Endothelial cell of umbilical vein (primary cell): Measurements from ENCODE around the gene HTRA2. TPM values are rescaled to one million over a fixed set of nuclear protein-coding genes. Genes with fewer than 3 reads are reported as not detected.

Experiments
- BruUV-seq: library from RNA; stranded (reverse); fragments of 400-500 nt; replicated peaks from 2 replicates; lab custom pipeline; 2021; lab: Mats Ljungman, UMichigan
- CTCF ChIA-PET: fragments of 300-600, 350-600 bp; sonication (Branson Sonifier 250); formaldehyde crosslinking; loops from one replicate; lab custom pipeline; 2021; ENCODE audit warnings: antibody characterized with exemption, inconsistent platforms; lab: Charles Lee
- POLR2A ChIA-PET: fragments of 300-600, 350-600 bp; sonication (Branson Sonifier 250); formaldehyde crosslinking; loops from one replicate; lab custom pipeline; 2021; ENCODE audit warnings: antibody characterized with exemption, inconsistent platforms; lab: Charles Lee
- DNase-seq: peaks from one replicate; pipeline ENCODE4 v3.0.0-alpha.2; 2011; ENCODE audit warnings: low read depth, low spot score
- FAIRE-seq: peaks from 2 replicates; lab custom pipeline; 2011; peaks lifted over from hg19 to GRCh38; lab: Jason Lieb, UNC
- H2AFZ ChIP-seq: 2 replicates; pipeline ENCODE4 v1.6.0; 2012; ENCODE audit warnings: low read depth, low read length, control low read depth, inconsistent platforms
- H3K27ac ChIP-seq: 2 replicates; pipeline ENCODE4 v1.5.1; 2011; ENCODE audit warnings: low read depth, mild to moderate bottlenecking, control low read depth, low read length, moderate library complexity; ENCODE audit not compliant: insufficient read depth
- H3K27me3 ChIP-seq, 2 experiments: 2 replicates each; pipeline versions ENCODE4 v1.6.0 to v1.6.1; 2011; ENCODE audit warnings: low read length in 2 of 2, mixed read lengths in 1 of 2; ENCODE audit not compliant: control insufficient read depth in 2 of 2, insufficient read depth in 2 of 2
- H3K36me3 ChIP-seq, 2 experiments: 2 replicates in 1 of 2; 3 replicates in 1 of 2; pipeline ENCODE4 v1.5.1; 2011; ENCODE audit warnings: low read length in 2 of 2, mild to moderate bottlenecking in 1 of 2, moderate library complexity in 1 of 2; ENCODE audit not compliant: control insufficient read depth in 2 of 2, insufficient read depth in 2 of 2; ENCODE audit errors: extremely low read depth in 1 of 2
- H3K4me1 ChIP-seq: 3 replicates; pipeline ENCODE4 v1.5.1; 2011; ENCODE audit warnings: mild to moderate bottlenecking, low read length; ENCODE audit not compliant: control insufficient read depth, insufficient read depth; ENCODE audit errors: extremely low read depth
- H3K4me2 ChIP-seq: 2 replicates; pipeline ENCODE4 v1.6.1; 2011; ENCODE audit warnings: low read length, control low read depth, mixed read lengths; ENCODE audit not compliant: insufficient read depth
- H3K4me3 ChIP-seq, 3 experiments: fragments of 200-600 bp in 1 of 3; sonication (generic), shearing (Covaris generic) in 1 of 3; replicated peaks in 1 of 3; 2 replicates each; pipeline ENCODE4 v1.5.1; 2011 to 2016; ENCODE audit warnings: control low read depth in 3 of 3, low read length in 3 of 3, mild to moderate bottlenecking in 2 of 3, inconsistent platforms in 1 of 3, low read depth in 1 of 3, moderate library complexity in 1 of 3; ENCODE audit not compliant: insufficient read depth in 1 of 3
- H3K79me2 ChIP-seq: 2 replicates; pipeline ENCODE4 v1.6.0; 2012; ENCODE audit warnings: low read length, inconsistent platforms; ENCODE audit not compliant: control insufficient read depth, insufficient read depth
- H3K9ac ChIP-seq: replicated peaks from 2 replicates; pipeline ENCODE3; 2011; ENCODE audit warnings: low read length, control low read depth; ENCODE audit not compliant: insufficient read depth; ENCODE audit errors: extremely low read depth
- H3K9me1 ChIP-seq: replicated peaks from 3 replicates; pipeline ENCODE4 v1.6.0; 2011; ENCODE audit warnings: mild to moderate bottlenecking, low read length; ENCODE audit not compliant: control insufficient read depth, insufficient read depth; ENCODE audit errors: extremely low read depth
- H3K9me3 ChIP-seq: replicated peaks from 2 replicates; pipeline ENCODE4 v1.5.1; 2012; ENCODE audit warnings: low read length, inconsistent platforms; ENCODE audit not compliant: control insufficient read depth, insufficient read depth
- H4K20me1 ChIP-seq: replicated peaks from 2 replicates; pipeline ENCODE3; 2011; ENCODE audit warnings: mild to moderate bottlenecking, low read length; ENCODE audit not compliant: control insufficient read depth, insufficient read depth; ENCODE audit errors: extremely low read depth
- EZH2 ChIP-seq: IDR thresholded peaks from 2 replicates; pipeline ENCODE4 v1.6.1; 2012; ENCODE audit warnings: borderline replicate concordance, low read depth, mild to moderate bottlenecking, moderate library complexity, low read length, inconsistent platforms; ENCODE audit not compliant: severe bottlenecking
- FOS ChIP-seq: IDR thresholded peaks from 2 replicates; pipeline ENCODE4 v1.6.1; 2011; ENCODE audit warnings: mild to moderate bottlenecking, low read length, moderate library complexity, borderline replicate concordance; ENCODE audit not compliant: insufficient read depth
- GATA2 ChIP-seq: IDR thresholded peaks from 2 replicates; pipeline ENCODE4 v1.7.0; 2011; ENCODE audit warnings: low read depth, mild to moderate bottlenecking, moderate library complexity, mixed read lengths, low read length; ENCODE audit not compliant: insufficient read length, insufficient read depth
- JUN ChIP-seq: IDR thresholded peaks from 2 replicates; pipeline ENCODE4 v1.6.1; 2011; ENCODE audit warnings: borderline replicate concordance, low read depth; ENCODE audit not compliant: insufficient read length, insufficient read depth
- MYC ChIP-seq: IDR thresholded peaks from one replicate; pipeline ENCODE4 v1.6.1; 2011; ENCODE audit warnings: mild to moderate bottlenecking, low read depth, low read length
- POLR2A ChIP-seq: IDR thresholded peaks from 2 replicates; pipeline ENCODE4 v1.6.1; 2012; ENCODE audit warnings: low read depth, mild to moderate bottlenecking, control low read depth, low read length
- POLR2AphosphoS5 ChIP-seq: IDR thresholded peaks from 2 replicates; pipeline ENCODE4 v1.6.1; 2012; ENCODE audit warnings: low read depth, mild to moderate bottlenecking, control low read depth, low read length, moderate library complexity; ENCODE audit not compliant: insufficient read depth
- dilution Hi-C: fragments of 300-500 bp; cut with MboI; formaldehyde crosslinking; loops from one replicate; pipeline ENCODE4 v1.15.0; 2019; ENCODE audit warnings: low sequenced_read_pairs; ENCODE audit not compliant: extremely low pct_ligation_motif_present
- intact Hi-C: fragments of 100-400 bp; cut with micrococcal nuclease; formaldehyde crosslinking; loops from one replicate; pipeline ENCODE4 v1.10.0; 2022
- polyA plus RNA-seq, 4 experiments: library from polyadenylated mRNA; depleted of rRNA in 3 of 4; stranded (reverse) in 3 of 4; unstranded in 1 of 4; fragments of >200 nt; gene quantifications; 2 replicates each; pipeline versions ENCODE4 v1.2.1 to v1.2.3, GENCODE V29; 2011 to 2012; ENCODE audit warnings: missing spikeins in 1 of 4
- total RNA-seq: library from RNA; stranded (reverse); gene quantifications from 2 replicates; pipeline ENCODE4 v1.2.3, GENCODE V29; 2021
- TF ChIP-seq, protein P1 (sequence below): IDR thresholded peaks from 2 replicates; pipeline ENCODE4 v1.6.1; 2011; ENCODE audit not compliant: insufficient read depth, insufficient read length
- TF ChIP-seq, protein P2 (sequence below), 2 donors: IDR thresholded peaks; 1 replicate in 1 of 2; 2 replicates in 1 of 2; pipeline ENCODE4 v1.5.1; 2011; ENCODE audit warnings: low read length in 2 of 2, mild to moderate bottlenecking in 2 of 2, moderate library complexity in 2 of 2, control low read depth in 1 of 2, inconsistent platforms in 1 of 2, low read depth in 1 of 2; ENCODE audit not compliant: insufficient read depth in 1 of 2; ENCODE audit errors: extremely low read depth in 1 of 2

The HTRA2 gene
- total and polyA plus RNA-seq, 2 donors (not counting 3 experiments of a cell fraction or from before 2014, with no cell fraction given), result 34.3 to 54.1 TPM

DNA sequence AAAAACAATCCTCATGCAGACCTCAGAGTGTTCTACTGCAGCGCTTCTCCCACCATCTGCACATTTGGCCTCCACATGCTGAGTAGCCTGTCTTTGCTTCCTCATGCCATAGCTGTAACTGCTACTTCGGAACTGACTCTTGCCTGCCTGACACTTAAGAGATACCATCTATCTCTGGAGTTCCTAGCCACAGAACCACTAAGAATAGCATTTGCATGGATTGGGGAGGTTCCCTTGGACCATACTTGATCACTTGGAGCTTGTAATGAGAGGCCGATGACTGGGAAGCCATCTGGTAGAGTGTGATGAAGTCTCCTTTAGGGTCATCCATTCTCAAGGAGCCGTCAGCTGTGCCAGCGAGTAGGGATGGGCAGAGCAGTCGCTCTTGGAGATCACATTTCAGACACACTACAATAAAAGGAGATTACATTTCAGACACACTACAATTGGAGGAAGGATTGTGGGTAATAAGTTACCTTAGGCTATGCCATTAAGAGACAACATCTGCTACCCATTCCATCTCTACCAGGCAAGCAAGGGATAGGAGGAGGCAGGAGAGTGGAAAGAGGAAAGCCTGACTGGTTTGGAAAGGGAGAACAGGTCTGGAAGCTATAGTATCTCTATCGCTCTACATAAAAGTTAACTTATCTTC, 46.6 kb downstream of the HTRA2 start:
- Histone ChIP-seq H3K27ac (no peak overlapping the region), H4K20me1 (no peaks in the 10 kb centered on the region), H3K4me1 (peaks cover 7% of the 10 kb centered on the region), H3K9me1 (no peaks in the 10 kb centered on the region), H3K9me3 (no peaks in the 10 kb centered on the region), H3K27me3 (peaks cover 2 to 3% of the 10 kb centered on the region in 2 experiments), H3K4me2 (no peak overlapping the region), H3K79me2 (no peaks in the 10 kb centered on the region), H3K9ac (no peak overlapping the region), H3K4me3 (no peak overlapping the region), H3K36me3 (no peaks in the 10 kb centered on the region), H2AFZ (no peak overlapping the region)
- CTCF ChIA-PET, result interaction anchor here (0.9 to 1.3 kb wide), 2 partner anchors 8 to 11 kb away, joined by 3 to 5 read pairs; no protein-coding TSS in a partner anchor
- no peak for FAIRE-seq
- TF ChIP-seq MYC (no peak), GATA2 (no peak), POLR2AphosphoS5 (no peak), JUN (no peak), EZH2 (no peak), FOS (no peak), POLR2A (no peak)
- TF ChIP-seq, protein P1, sequence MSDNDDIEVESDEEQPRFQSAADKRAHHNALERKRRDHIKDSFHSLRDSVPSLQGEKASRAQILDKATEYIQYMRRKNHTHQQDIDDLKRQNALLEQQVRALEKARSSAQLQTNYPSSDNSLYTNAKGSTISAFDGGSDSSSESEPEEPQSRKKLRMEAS, result no peak
- TF ChIP-seq, protein P2, sequence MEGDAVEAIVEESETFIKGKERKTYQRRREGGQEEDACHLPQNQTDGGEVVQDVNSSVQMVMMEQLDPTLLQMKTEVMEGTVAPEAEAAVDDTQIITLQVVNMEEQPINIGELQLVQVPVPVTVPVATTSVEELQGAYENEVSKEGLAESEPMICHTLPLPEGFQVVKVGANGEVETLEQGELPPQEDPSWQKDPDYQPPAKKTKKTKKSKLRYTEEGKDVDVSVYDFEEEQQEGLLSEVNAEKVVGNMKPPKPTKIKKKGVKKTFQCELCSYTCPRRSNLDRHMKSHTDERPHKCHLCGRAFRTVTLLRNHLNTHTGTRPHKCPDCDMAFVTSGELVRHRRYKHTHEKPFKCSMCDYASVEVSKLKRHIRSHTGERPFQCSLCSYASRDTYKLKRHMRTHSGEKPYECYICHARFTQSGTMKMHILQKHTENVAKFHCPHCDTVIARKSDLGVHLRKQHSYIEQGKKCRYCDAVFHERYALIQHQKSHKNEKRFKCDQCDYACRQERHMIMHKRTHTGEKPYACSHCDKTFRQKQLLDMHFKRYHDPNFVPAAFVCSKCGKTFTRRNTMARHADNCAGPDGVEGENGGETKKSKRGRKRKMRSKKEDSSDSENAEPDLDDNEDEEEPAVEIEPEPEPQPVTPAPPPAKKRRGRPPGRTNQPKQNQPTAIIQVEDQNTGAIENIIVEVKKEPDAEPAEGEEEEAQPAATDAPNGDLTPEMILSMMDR (IDR thresholded peaks at IDR 0.05; ENCODE audit: extremely low read depth in 1 of 2, insufficient read depth in 1 of 2, low read depth in 1 of 2, low read length in 2 of 2), result no peak
- intact Hi-C loops (no loop called here), dilution Hi-C loops (no loop called here)
- POLR2A ChIA-PET, result no interaction called here
- no peak for DNase-seq
- BruUV-seq, result no TSS peak
